T-helper 1 cell treated with Interleukin-12 subunit alpha and Interleukin-12 subunit beta and Interleukin-4 antibody, amounts not matched to agents 30 ng/mL and 1 ng/mL, for 36 hours (primary cell): ENCODE data around the gene FUZ. TPM values are rescaled to one million over a fixed set of nuclear protein-coding genes. Genes with fewer than 3 reads are reported as not detected.

Source experiments
- intact Hi-C: fragments of 100-400 bp; cut with micrococcal nuclease; formaldehyde crosslinking; loops from one replicate; pipeline ENCODE4 v1.15.1; 2024
- total RNA-seq: library from RNA; stranded (reverse); gene quantifications from 2 replicates; pipeline ENCODE4 v1.2.3, GENCODE V29; 2022

Gene FUZ
- total RNA-seq, 1 donor from 2014 or later, result 11.7 TPM

DNA sequence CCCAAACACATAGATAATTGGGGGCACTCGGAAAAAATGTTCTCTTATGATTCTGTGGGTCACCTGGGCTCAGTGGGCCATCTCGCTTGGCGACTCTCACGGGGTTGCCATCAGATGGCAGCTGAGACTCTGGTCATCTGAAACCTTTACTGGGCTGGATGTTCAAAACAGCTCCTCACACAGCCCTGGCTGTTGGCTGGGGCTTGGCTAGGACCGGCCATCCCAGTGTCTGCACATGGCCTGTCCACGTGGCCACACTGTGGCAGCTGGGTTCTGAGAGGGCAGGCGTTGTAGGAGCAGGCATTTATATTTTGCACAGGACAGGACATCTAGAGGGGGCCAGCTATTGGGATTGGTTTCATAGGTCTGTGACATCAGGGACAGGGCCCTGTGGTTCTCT, 20.5 kb upstream of the FUZ start:
- intact Hi-C loops, result no loop called here

DNA sequence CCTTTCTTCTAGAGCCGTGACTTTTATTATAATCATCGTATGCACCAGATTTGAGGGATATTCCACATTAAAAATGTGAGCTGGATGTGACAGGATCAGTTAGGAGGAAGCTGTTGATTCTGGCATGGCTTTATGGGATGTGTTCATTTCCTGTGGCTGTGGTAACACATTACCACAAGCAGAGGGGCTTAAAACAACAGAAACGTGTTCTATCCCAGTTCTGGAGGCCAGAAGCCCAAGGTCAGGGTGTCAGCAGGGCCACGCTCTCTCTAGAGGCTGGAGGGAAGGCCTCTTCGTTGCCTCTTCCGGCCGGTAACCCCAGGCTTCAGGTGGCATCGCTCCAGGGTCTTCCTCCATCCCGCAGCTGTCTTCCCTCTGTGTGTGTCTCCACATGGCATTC, 19.5 kb upstream of the FUZ start:
- intact Hi-C loops, result no loop called here

DNA sequence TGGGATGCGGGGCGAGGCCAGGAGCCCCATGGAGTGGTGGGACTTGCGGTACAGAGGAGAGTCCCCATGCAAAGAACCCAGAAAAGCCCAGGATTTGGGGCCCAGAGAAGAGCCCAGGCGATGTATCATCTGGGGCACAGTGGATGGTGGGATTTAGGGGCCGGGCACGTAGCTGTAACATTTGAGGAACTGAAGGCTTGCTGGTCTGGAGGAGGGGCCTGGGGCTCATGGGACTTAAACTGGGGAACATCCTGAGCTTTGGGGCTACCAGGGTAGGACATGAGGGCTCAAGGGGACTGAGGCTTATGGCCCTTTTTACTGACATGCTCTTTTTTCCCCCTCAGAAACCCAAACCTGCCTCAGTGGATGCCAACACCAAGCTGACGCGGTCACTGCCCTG, 18.5 kb upstream of the FUZ start:
- intact Hi-C loops, result no loop called here

DNA sequence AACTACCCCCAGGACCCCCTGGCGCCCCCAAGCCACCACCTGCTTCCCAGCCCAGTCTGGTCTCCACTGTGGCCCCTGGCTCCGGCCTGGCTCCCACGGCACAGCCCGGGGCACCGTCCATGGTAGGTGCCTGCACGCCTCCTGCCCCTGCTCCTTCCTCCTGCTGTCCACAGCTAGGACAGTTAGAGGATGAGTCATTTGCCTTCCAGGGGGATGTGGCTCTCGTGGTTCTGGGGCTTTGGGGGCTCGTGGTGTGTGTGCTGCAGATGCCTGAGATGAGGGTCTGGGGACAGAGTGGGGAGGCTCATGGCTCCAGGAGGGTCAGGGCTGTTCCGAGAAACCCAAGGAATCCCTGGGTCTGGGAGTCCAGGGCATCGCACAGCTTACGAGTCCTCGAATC, 17.7 kb upstream of the FUZ start:
- intact Hi-C loops, result no loop called here

DNA sequence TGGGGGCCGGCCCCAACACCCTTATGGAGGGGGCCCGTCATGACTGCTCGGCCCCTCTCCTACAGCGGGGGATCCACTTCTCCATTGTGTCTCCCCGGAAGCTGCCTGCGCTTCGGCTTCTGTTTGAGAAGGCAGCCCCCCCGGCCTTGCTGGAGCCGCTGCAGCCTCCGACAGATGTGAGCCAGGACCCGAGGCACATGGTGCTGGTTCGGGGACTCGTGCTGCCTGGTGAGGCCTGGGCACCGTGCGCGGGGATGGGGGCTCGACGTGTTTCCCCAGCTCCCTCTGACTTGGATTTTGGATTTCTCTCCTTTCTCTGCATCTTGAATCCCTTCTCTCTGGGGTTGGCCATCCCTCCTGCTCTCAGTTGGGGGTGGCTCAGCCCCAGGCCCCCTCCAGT, 16.6 kb upstream of the FUZ start:
- intact Hi-C loops, result no loop called here

DNA sequence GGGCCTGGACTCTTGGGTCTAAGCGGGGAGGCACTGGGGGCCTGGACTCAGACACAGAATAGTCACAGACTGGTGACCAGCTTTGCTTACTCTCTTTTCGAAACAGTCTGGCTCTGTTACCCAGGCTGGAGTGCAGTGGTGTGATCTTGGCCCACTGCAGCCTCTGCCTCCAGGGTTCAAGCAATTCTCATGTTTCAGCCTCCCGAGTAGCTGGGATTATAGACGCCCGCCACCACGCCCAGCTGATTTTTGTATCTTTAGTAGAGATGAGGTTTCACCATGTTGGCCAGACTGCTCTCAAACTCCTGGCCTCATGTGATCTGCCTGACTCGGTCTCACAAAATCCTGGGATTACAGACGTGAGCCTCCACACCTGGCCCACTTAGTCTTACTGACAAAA, 16.1 kb upstream of the FUZ start:
- intact Hi-C loops, result no loop called here

DNA sequence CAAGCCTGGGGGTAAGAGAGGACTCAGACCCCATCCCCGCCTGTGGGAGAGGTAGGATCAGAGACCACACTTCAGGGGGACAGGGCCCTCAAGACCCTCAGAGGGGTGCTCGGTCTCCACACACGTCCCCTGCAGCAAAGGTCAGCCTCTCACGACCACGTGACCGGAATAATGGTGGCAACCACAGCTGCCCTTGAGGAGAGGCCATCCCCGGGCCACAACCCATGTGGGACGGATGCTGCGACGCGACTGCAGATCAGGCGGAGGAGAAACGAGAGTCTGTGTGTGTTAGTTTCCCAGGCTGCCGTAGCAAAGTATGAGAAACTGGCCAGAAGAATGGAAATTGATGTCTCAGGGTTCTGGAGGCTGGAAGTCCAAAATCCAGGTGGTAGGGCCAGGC, 13.9 kb upstream of the FUZ start:
- intact Hi-C loops, result no loop called here

DNA sequence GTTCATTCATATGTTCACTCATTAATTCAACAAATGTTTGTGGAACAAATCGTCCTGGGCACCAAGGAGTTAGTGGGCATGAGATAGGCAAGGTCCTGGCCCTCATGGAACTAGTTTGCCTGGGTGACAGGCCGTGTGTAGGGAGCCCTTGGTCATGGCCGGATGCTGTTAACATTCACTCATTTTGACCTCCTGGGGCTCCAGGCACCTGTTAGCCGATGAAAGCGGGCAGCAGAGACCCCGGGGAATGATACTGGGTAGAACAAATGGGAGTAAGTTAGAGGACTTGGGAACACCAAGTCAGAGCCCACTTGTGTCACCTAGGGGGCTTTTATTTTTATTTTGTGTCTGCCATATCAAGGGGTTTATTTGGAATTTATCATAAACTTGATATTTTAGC, 11.6 kb upstream of the FUZ start:
- intact Hi-C loops, result no loop called here

DNA sequence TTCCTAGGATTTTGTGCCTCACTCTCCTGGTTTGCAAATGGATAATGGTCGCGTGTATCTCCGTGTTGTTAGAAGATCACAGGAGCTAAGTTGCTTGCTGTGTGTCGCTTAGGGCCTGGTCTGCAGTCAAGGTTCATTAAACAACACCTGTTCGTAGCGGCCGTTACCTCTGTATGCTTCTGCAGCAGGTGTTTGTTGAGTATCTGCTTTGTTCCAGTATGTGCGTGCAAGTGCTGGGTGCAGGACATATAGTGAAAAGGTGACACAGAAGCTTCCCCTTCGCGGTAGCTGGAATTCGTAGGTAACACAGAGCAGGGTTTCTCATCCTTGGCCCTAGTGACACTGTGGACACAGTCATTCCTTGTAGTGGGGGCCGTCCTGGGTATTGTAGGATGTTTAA, 10.4 kb upstream of the FUZ start:
- intact Hi-C loops, result no loop called here

DNA sequence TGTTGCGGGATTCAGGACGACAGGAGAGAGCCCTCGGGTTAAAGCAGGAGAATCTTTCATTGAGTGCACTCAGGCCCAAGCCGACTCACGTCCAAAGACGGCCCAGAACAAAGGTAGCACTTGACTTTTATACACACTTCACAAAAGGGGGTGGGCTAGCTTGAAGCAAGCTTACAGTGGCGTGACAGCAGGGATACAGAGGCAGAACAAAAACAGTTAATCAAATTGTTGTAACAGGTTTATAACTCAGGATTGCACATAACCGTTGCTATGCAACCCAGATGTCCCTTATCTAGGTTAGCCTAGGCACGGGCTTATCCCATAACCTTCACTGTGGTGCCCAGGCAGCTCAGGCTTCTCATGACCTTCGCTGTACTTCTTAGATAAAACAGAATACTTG, 7.0 kb upstream of the FUZ start:
- intact Hi-C loops, result no loop called here

DNA sequence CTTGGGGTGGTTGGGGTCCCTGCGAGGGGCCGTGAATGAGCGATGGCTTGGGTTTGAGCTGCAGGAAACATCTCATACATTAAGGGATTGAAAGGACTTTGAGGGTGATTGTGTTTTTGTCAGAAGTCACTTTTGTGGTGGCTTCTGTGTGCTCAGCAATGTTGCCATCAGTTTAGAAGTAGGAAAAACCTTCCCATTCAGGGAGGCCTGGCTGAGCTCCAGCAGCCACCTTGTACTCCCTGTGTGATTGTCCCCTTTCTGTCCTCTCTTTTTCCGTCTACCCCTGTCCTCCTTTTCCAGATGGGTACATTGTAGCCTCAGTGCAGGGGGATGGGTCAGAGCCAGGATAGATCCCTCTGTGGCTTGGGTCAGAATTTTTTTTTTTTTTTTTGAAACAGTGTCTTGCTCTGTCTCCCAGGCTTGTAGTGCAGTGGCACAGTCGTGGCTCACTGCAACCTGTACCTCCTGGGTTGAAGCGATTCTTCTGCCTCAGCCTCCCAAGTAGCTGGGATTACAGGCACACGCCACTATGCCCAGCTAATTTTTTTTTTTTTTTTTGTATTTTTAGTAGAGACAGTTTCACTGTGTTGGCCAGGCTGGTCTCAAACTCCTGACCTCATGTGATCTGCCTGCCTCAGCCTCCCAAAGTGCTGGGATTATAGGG, 6.5 kb upstream of the FUZ start:
- intact Hi-C loops, result loop anchor here (10.0 kb wide), 1 partner anchor 165 kb away; no protein-coding TSS in a partner anchor

DNA sequence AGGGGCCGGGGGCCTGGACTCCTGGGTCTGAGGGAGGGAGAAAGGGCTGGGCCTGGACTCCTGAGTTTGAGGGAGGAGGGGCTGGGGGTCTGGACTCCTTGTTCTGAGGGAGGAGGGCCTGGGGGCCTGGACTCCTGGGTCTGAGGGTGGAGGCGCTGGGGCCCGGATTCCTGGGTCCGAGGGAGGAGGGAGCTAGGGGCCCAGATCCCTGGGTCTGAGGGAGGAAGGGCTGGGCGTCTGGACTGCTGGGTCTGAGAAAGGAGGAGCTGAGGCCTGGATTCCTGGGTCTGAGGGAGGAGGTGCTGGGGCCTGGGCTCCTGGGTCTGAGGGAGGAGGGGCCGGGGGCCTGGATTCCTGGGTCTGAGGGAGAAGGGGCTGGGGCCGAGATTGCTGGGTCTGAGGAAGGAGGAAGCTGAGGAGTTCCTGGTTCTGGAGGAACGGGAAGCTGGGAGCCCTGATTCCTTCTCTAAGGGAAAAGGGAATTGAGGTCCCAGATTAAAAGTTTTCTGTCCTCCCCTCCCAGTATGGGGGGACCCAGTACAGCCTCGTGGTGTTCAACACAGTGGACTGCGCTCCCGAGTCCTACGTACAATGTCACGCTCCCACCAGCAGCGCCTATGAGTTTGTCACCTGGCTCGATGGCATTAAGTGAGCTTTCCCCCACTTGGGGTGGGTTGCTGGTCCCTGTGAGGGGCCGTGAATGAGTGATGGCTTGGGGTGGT, 5.7 kb upstream of the FUZ start:
- intact Hi-C loops, result loop anchor here (1.0 to 10.0 kb wide), 6 partner anchors 50 to 206 kb away; partner anchors contain the start of genes ATF5, NUP62, RRAS and VRK3

DNA sequence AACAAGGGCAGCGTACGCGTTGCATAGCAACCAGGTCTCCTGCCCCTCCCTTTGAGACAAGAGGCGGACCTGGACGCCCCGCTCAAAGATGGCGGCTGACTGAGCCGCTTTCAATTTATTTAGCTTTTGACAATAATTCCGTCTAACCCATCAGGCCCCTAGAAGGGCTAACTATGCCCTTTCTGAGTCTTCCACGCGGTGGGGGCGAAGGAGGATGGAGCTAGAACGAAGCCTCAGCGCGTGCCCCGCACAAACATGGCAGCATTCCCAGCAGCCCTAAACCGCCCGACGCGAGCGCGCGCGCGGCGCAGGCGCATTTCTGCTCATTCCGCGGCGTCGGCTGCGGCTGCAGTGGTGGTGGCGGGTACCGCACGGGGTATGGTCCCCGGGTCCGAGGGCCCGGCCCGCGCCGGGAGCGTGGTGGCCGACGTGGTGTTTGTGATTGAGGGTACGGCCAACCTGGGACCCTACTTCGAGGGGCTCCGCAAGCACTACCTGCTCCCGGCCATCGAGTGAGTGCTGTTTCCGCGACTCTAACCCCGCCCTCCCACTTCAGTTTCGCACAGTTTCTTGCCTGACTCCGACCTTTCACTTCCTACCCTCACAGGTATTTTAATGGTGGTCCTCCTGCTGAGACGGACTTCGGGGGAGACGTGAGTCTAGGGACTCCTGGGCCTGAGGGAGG, 5.0 kb upstream of the FUZ start, which contains the start of gene MED25:
Gene MED25 (plus strand): TSS at position 326 of the 685 bp plus-strand sequence. CDS start 53 bp downstream, at position 379.
- intact Hi-C loops, result loop anchor here (1.0 to 10.0 kb wide), 8 partner anchors 32 to 207 kb away; partner anchors contain the start of genes AKT1S1, ATF5, NUP62 and RRAS

DNA sequence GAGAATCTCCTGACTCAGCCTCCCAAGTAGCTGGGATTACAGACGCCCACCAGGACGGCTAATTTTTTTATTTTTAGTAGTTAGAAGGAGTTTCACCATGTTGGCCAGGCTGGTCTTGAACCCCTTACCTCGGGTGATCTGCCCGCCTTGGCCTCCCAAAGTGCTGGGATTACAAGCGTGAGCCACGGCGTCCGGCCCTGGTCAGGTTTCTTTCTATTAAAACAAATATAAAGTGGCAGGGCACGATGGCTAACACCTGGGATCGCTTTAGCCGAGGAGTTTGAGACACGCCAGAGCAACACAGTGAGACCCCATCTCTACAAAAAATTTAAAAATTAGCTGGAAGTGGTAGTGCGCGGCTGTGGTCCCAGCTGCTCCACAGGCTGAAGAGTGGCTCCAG, 3.5 kb upstream of the FUZ start:
- intact Hi-C loops, result loop anchor here (10.0 kb wide), 1 partner anchor 168 kb away; no protein-coding TSS in a partner anchor

DNA sequence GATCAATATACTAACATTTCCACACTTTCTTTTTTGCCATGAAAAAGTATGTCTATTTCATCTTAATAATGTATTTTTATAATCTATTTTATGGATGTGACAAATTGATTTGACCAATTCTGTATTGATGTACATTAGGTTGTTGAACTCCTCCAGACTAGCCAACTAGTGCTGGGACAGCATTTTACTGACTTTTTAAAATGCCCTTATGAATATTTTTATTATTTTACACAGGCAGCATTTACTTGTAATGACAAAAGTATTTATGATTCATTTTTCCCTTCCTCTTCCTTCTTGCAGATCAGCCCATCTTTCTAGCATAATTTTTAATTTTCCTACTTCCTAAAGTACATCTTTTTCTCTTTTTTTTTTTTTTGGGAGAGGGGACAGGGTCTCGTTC, 918 bp upstream of the FUZ start:
- intact Hi-C loops, result loop anchor here (5.0 to 10.0 kb wide), 2 partner anchors 171 to 362 kb away; partner anchors contain the start of genes ALDH16A1 and PIH1D1

DNA sequence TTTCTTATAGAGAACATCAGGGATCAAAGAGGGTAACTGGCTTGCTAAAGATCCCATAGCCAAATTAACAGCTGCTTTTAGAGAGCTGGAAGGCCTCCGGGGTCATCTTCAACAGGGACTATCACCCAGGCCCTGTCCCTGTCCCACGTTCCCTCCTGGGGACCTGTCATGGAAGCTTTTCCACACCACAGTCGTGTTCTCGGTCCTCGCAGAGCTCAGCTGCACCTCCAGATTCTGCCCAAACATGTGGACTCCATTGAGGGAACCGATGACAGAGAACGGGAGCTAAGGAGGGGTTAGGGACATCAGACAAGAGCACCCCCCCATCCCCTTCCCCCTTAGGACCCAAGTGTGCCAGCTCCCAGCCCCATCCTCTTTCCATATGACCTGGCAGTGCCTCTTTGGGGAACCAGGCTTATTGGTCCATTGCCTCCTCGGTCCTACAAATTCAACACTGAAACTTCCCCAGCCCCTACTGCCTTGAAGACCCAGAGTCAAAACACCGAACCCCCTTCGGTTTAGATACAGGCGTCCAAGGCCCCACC, 568 bp downstream of the FUZ start:
- intact Hi-C loops, result loop anchor here (2.0 to 10.0 kb wide), 4 partner anchors 148 to 360 kb away; partner anchors contain the start of genes ALDH16A1, BCL2L12, IRF3 and PIH1D1

DNA sequence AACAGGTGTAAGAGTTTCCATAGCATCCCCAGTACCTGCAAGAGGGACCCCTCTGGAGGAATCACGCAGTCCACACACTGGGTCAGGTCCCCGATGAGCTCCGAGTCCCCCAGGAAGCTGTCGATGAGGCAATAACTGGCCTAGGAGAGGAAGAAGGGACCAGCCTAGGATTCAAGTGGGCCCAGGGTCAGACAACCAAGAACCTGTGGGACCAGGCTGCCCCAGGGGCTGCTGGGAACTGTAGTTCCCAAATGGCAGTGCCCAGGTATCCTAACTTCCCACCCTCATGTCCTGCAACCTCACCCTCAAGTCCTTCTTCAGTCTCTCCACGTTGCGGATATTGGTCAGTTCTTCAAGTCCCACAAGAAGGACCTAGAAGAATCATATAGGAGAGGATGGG, 1.8 kb downstream of the FUZ start:
- intact Hi-C loops, result loop anchor here (5.0 to 10.0 kb wide), 2 partner anchors 173 to 359 kb away; partner anchors contain the start of genes ALDH16A1 and PIH1D1

DNA sequence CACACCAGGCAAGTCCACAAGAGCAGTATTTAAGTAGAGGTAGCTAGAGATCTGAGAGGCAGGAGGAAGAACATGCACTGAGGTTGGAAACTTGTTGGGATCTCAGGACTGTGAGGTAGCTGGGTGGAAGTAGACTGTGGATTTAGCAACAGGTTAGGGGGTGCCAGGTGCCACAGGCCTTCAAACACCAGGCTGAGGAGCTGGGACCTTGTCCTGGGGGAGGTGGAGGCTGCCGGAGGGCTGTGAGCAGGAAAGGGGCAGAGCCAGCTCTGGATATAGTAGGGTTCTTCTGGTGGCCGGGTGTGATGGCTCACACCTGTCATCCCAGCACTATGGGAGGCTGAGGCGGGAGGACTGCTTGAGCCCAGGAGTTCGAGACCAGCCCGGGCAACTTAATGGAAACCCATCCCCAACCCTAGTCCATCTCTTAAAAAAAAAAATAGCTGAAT, 3.1 kb downstream of the FUZ start:
- intact Hi-C loops, result loop anchor here (5.0 to 10.0 kb wide), 2 partner anchors 175 to 358 kb away; partner anchors contain the start of genes ALDH16A1 and PIH1D1

DNA sequence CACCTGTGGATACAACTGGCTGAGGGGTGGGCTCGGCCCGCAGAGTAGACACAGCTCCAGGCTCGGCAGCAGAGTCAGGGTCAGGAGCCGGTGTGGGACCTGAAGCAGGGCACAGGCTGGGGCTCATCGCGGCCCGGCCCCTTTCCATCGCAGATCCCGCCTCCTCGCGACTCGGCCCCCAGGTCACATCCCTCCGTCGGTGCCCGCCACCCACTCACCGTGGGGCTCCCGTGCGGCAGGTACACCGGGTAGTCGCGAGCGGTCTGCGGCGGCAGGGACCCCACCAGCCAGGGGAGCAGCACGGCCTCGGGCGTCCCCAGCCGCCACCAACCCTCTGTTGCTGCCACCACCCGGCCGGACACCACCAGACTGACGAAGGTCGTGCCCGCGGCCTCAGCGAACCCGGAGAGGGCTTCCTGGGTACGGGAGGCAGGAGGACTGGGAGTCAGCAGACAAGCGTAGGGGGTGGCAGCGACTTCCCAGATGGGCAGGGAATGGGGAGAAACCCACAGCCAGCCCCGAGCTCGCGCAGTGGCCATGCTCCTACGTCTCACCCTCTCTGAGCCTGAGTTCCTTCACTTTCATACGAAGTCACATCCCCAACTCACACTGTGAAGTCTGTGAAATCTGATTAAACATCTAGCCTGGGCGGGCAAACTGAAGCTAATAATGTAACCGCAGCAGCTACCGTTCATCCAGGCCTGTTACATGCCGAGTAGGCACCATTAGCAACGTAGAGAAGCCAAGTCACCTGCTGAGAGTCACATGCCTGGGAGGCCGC, 3.7 kb downstream of the FUZ start:
- intact Hi-C loops, result no loop called here

DNA sequence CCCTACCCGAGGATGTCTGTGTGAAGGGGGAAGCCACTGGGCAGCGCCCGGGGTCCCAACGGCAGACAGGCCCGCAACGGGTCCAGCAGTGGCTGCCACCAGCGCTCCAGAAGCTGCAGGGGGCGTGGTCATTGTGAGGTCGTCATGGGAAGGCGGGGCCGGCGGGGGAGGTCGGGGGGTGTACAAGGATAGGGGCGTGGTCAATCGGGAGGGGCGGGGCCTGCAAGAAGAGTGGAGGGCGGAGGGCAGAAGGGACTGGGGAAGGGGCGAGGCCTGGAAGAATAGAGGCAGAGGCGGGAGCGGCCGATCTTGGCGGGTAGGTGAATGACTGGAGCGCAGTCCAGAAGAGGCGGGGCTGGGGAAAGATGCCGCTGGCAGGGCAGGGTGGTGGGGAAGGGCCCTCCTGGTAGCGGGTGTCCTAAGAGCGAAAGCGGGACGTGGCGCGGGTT, 4.4 kb downstream of the FUZ start:
- intact Hi-C loops, result loop anchor here (1.0 kb wide), 2 partner anchors 42 to 218 kb away; no protein-coding TSS in a partner anchor
